Stimulated activated CD8-positive, alpha-beta memory T cell treated with anti-CD3 and anti-CD28 coated beads, Interleukin-4, amount 100 ng/mL, for 24 hours (primary cell): ENCODE results near the gene TVP23C.

Experiments used
- DNase-seq: peaks from one replicate; pipeline ENCODE4 v3.0.0-alpha.2; 2020; ENCODE audit warnings: low read depth

Gene TVP23C

DNA sequence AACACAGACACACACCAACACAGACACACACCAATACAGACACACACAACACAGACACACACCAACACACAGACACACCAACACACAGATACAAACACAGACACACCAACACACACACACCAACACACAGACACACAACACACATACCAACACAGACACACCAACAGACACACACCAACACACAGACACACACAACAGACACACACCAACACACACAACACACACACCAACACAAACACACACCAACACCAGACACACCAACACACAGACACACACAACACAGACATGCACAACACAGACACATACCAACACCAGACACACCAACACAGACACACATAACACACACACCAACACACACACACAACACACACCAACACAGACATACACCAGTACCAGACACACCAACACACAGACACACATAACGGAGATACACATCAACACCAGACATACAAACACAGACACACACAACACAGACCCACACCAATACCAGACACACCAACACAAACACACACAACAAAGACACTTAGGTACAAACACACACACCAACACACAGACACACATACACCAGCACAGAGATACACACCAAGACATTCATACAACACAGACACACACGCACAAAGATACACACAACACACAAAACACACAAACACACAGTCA is 98.1 kb downstream of the TVP23C start:
- DNase-seq, result no peak

DNA sequence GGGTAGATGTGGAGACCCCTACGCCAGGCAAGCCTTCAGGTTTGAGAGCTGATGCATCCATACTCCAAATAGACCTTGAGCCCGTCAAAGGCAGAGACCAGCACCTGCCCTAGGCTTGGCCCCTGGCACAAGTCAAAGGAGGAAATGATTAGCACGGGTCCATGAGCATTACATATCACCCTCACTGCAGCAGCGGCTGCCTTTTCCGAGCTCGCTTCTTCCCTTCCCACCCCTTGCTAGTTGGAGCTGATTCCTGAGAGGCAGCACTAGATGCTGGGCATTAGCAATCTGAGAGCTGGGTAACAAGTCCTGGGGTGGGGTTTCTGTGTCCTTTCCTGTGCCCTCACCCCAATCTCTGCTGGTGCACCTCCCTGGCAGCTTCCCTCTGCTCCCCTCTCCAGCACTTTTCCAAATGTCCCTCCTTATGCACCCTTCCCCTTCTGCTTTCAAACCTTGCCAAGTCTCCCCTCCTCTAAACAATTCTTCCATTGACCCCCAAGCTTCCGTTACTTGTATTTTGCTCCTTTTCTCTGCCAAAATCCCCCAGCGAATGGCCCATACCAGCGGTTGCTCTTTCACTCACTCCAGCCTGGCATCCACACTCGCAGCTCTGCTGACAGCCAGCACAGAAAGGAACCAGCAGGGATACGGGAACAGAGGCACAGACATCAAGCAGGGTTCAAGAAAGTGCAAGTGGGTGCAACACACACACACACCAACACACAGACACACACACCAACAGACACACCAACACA is 98.9 kb downstream of the TVP23C start:
- DNase-seq, result no peak

DNA sequence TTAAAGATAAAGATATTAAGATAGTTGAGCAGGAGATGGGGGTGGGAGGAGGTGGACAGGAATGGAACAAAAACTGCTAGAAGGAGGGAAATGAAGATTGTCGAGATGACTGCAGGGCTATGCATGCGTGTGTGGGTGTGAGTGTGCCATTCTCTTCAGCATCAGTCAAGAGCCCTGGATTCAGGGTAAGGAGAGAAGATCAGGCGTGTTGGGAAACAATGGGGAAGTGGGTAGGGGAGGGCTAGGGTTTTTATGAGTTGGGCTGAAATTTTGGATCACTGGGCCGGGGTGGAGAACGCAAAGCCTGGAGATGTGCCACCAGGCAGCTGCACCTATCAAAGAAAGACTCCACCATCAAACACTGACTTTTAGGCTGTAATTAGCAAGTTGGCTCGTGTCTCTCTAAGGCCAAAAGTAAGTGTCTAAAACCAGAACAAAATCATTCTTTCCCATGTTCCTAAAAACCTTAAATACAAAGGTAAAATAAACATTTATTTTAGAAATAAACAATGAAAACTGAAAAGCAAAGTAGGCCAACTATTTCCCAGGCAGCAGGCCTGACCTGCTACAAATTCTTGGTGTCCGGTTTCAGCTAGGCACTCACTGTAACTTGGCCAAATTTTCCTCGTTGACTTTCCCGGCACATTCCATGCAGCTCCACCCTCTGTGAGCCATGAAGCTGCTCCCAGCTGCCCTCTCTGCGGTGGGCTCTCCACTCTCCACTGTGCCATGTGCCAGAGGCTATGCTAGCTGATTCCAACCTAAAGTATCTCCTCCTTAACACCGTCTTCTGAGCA is 100.1 kb downstream of the TVP23C start:
- DNase-seq, result no peak

DNA sequence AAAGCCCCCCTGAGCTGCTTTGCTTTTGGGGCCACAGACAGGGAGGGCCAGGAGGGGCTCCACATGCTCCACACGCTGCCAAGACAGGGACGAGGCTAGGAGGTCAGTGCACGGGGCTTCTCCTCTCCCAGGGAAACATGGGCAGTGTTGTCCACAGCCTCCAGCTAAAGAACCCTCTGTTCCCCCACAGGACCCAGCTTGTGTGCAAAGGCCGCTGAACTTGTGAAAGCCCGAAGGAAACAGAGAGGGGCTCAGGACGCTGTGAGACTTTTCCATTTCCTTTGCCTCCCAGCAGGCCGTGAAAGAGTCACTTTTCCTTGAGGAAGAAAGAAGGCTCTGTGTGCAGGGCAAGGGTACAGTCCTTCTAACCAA is 105.6 kb downstream of the TVP23C start:
- no peak for DNase-seq

DNA sequence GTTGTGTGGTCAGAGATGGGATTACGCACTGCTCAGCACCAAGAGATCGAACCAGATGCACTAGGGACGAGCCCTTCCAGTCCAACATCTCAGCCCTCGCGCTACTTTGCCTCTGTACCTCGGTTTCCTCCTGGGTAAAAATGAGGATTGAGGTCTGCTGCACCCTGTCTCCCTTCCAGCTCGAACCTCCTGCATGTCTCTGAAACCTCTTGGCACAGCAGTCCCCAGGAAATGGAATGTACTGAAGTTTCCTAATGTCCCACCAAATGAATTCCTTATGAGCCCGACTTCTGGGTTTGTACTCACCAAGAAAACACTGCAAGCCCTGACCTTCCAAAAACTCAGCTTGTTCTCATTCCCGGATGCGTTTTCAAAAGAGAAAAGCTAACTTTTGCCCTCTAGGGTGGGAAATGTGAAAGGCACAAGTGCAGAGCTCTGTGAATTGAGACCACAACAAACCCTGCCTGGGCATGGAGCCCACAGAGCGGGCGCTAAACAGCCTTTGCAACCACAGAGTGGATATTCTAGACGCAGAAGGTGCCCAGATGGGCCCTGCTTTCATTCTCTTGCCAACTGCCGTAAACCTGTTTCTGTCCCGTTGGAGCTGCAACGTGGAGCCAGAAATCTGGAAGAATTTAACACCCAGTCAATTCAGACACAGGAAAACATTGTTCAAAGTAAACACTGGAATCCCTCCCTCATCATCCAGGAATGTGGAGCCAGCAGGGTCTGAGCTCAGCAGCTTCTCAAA is 106.1 kb downstream of the TVP23C start:
- DNase-seq, result no peak

DNA sequence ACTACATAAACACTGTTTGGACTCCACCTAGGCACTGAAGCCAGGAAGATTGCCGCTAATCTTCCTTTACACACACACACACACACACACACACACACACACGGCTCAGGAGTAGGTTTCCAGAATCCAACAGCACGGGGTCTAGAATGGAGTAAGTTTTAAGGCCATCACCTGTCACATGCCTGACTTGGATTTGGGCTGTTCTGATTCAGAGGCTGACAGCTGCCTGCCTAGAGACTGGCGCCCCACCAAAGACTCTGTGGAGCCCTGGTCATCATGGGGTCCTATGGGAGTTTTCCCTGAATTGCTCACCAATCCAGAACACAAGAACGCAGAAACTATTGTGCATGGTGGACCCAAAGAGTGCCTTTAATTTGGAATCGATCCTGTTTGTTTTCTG is 106.8 kb downstream of the TVP23C start:
- DNase-seq, result no peak

DNA sequence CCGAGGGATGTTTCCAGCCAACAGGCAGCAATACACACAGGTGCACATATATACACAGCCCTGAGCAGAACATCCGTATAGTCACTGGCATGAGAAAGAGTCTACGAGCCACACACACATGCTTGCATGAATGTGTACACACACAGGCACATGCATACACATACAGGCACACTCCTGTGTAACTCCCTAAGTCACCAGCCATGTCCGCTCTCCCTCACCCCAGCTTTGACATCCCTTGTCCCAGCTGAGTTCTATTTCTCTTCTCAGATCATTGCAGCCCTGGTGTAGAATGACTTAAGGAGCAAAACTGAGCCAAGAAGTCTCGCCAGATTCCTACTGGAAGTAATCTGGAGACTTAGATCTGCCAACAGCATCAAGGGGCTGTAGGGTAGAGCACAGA is 108.9 kb downstream of the TVP23C start:
- DNase-seq, result no peak

DNA sequence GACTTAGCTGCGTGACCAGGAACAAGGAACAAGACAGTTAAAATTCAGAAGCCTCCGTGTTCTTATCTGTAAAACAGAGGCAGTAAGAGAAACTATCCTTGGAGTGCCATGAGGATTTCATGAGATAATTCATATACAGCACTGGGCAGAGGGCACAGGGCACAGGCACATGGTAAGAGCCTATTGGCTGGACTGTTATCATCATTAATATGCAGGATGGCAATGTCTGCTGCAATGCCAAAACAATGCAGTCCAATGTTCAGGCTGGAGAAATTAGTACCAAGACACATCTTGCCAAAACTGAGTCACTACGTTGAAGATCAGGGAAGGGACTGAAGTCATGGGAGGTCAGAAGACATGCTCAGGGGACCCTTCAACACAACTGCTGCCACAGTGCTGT is 109.5 kb downstream of the TVP23C start:
- DNase-seq, result no peak

DNA sequence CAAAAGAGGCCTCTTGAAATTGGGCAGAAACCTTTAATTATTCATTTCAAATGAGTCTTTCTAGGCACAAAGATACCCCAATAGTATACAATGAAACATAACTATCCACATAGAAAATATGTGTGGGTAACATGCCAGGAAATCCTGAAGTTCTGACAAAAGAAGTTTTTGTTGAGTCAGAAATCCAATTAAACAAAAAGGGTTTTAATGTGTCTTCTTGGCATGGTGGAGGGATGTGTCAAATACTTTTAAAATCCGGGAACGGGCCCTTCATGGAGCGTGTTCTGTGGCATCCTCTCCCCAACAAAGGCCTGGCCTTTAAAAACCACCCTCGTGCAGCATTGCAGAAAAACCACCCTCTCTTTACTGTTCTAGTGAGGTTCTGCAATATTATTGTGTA is 110.0 kb downstream of the TVP23C start:
- DNase-seq, result no peak

DNA sequence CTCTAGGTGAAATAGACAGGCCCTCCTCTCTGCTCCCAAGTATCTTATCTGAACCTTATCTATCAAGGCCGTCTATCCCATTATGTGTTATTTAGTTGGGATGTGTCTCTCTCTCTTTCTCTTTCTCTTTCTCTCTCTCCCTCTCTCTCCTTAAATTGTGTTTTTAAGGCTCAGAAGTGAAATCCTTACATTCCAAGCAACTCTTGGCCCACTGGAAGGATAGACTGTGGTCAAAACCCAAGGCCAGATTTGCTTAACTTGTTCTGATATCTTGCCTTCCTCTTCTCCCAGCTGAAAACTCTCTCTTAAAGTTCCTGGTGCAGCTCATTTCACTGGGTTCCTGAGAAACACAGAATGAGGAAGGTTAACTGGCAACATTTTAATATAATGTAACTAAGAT is 110.5 kb downstream of the TVP23C start:
- no peak for DNase-seq
